OCI-LY1 (cell line): Measurements from ENCODE around the gene GNAO1.

Source experiments
- CTCF ChIP-seq: fragments of 200-600 bp; sonication (generic), shearing (Covaris generic); IDR thresholded peaks from 2 replicates; pipeline ENCODE4 v1.5.1; 2017; ENCODE audit warnings: mild to moderate bottlenecking, antibody characterized with exemption, low read length, moderate library complexity, mixed read lengths
- EZH2 ChIP-seq: fragments of 200-600 bp; sonication (generic), shearing (Covaris generic); IDR thresholded peaks from 2 replicates; pipeline ENCODE4 v1.8.0; 2017; ENCODE audit warnings: borderline replicate concordance, mixed run types, mild to moderate bottlenecking, antibody characterized with exemption, low read length, moderate library complexity, mixed read lengths

DNA sequence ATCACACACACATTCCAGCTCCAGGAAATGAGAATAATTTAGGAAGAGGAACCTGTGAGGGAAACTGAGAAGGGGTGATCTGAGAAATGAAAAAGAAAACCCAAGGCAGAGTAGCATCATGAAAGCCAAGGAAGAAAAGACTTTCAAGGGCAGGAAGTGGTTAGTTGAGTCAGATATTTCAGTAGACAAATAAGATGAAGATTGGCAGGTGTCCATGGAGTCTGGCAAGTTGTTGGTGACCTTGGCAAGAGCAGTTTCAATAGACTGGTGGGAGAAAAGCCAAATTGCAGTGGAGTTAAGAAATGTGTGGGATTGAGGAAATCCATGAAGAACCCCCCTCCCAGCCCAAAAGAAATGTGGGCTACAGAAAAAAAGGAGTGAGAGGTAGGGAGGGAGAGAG is 10.7 kb downstream of the GNAO1 start:
- TF ChIP-seq CTCF (no peak), EZH2 (no peak)
